ENCODE data around the gene WT1. TPM values are rescaled to one million over a fixed set of nuclear protein-coding genes. Genes with fewer than 3 reads are reported as not detected.

Gene WT1
- total and polyA plus RNA-seq, 2 donors (not counting 3 experiments of a cell fraction or from before 2014, with no cell fraction given), result not detected

GRCh38 chr11:32469791-32470190 is 34.5 kb upstream of the WT1 start:
- ChIA-PET CTCF (no interaction called here), POLR2A (no interaction called here)
- no peaks in the 10 kb centered on the region for H4K20me1 ChIP-seq (replicated peaks; ENCODE audit: control insufficient read depth, extremely low read depth, insufficient read depth, low read length)
- no peak overlapping the region for H3K27ac ChIP-seq (ENCODE audit: insufficient read depth, low read depth, low read length)
- H2AFZ ChIP-seq (ENCODE audit: low read depth, low read length), result no peak overlapping the region
- no peaks in the 10 kb centered on the region for H3K9me1 ChIP-seq (replicated peaks; ENCODE audit: control insufficient read depth, extremely low read depth, insufficient read depth, low read length)
- H3K79me2 ChIP-seq (ENCODE audit: control insufficient read depth, insufficient read depth, low read length), result no peaks in the 10 kb centered on the region
- no peaks in the 10 kb centered on the region for H3K27me3 ChIP-seq (ENCODE audit: control insufficient read depth in 2 of 2, insufficient read depth in 2 of 2, low read length in 2 of 2)
- intact Hi-C loops (cut with micrococcal nuclease) (no loop called here), dilution Hi-C loops (cut with MboI; ENCODE audit: extremely low pct_ligation_motif_present, low sequenced_read_pairs) (no loop called here)
- DNase-seq (ENCODE audit: low read depth, low spot score) (no peak), FAIRE-seq (no peak)
- no peaks in the 10 kb centered on the region for H3K4me1 ChIP-seq (ENCODE audit: control insufficient read depth, extremely low read depth, insufficient read depth, low read length)
- H3K9ac ChIP-seq (replicated peaks; ENCODE audit: extremely low read depth, insufficient read depth, low read length), result no peak overlapping the region
- TF ChIP-seq JUN (IDR thresholded peaks at IDR 0.05; ENCODE audit: borderline replicate concordance, insufficient read depth, insufficient read length, low read depth) (no peak), POLR2AphosphoS5 (IDR thresholded peaks at IDR 0.05; ENCODE audit: insufficient read depth, low read depth, low read length) (no peak), MYC (IDR thresholded peaks at IDR 0.05; ENCODE audit: low read depth, low read length) (no peak), MAX (IDR thresholded peaks at IDR 0.05; ENCODE audit: insufficient read depth, insufficient read length) (no peak), POLR2A (IDR thresholded peaks at IDR 0.05; ENCODE audit: low read depth, low read length) (no peak), GATA2 (IDR thresholded peaks at IDR 0.05; ENCODE audit: insufficient read depth, insufficient read length, low read depth, low read length) (no peak)
- BruUV-seq (replicated peaks), result no TSS peak
- no peak overlapping the region for H3K4me2 ChIP-seq (ENCODE audit: insufficient read depth, low read length)
- H3K36me3 ChIP-seq (ENCODE audit: control insufficient read depth in 2 of 2, extremely low read depth in 1 of 2, insufficient read depth in 2 of 2, low read length in 2 of 2), result no peaks in the 10 kb centered on the region
- H3K9me3 ChIP-seq (replicated peaks; ENCODE audit: control insufficient read depth, insufficient read depth, low read length), result no peaks in the 10 kb centered on the region
- H3K4me3 ChIP-seq (replicated peaks in 1 of 3; ENCODE audit: insufficient read depth in 1 of 3, low read depth in 1 of 3, low read length in 3 of 3), result no peak overlapping the region

- FAIRE-seq (no peak), DNase-seq (ENCODE audit: low read depth, low spot score) (no peak)
- H3K27me3 ChIP-seq (ENCODE audit: control insufficient read depth in 2 of 2, insufficient read depth in 2 of 2, low read length in 2 of 2), result no peaks in the 10 kb centered on the region
- H3K4me1 ChIP-seq (ENCODE audit: control insufficient read depth, extremely low read depth, insufficient read depth, low read length), result no peaks in the 10 kb centered on the region
- intact Hi-C loops (cut with micrococcal nuclease), result no loop called here
- TF ChIP-seq FOS (IDR thresholded peaks at IDR 0.05; ENCODE audit: borderline replicate concordance, insufficient read depth, low read length) (no peak), GATA2 (IDR thresholded peaks at IDR 0.05; ENCODE audit: insufficient read depth, insufficient read length, low read depth, low read length) (no peak)
- H3K9ac ChIP-seq (replicated peaks; ENCODE audit: extremely low read depth, insufficient read depth, low read length), result no peak overlapping the region
- H3K79me2 ChIP-seq (ENCODE audit: control insufficient read depth, insufficient read depth, low read length), result no peaks in the 10 kb centered on the region
- BruUV-seq (replicated peaks), result no TSS peak
- no peaks in the 10 kb centered on the region for H3K36me3 ChIP-seq (ENCODE audit: control insufficient read depth in 2 of 2, extremely low read depth in 1 of 2, insufficient read depth in 2 of 2, low read length in 2 of 2)
- no peaks in the 10 kb centered on the region for H3K9me1 ChIP-seq (replicated peaks; ENCODE audit: control insufficient read depth, extremely low read depth, insufficient read depth, low read length)
- H3K4me2 ChIP-seq (ENCODE audit: insufficient read depth, low read length), result no peak overlapping the region
- dilution Hi-C loops (cut with MboI; ENCODE audit: extremely low pct_ligation_motif_present, low sequenced_read_pairs), result no loop called here
- no peaks in the 10 kb centered on the region for H4K20me1 ChIP-seq (replicated peaks; ENCODE audit: control insufficient read depth, extremely low read depth, insufficient read depth, low read length)
- POLR2A ChIA-PET, result no interaction called here
- CTCF ChIA-PET, result no interaction called here
- H3K9me3 ChIP-seq (replicated peaks; ENCODE audit: control insufficient read depth, insufficient read depth, low read length), result no peaks in the 10 kb centered on the region
- H3K27ac ChIP-seq (ENCODE audit: insufficient read depth, low read depth, low read length), result no peak overlapping the region
- H3K4me3 ChIP-seq (replicated peaks in 1 of 3; ENCODE audit: insufficient read depth in 1 of 3, low read depth in 1 of 3, low read length in 3 of 3), result no peak overlapping the region
- H2AFZ ChIP-seq (ENCODE audit: low read depth, low read length), result no peak overlapping the region
Measured at GRCh38 chr11:32466279-32466915, 31.1 kb upstream of the WT1 start.

Data from endothelial cell of umbilical vein (primary cell).